NOMO-1 (cell line): ENCODE measurements around the gene FAM227B.

ENCODE experiments used
- DNase-seq, 2 experiments: peaks; one replicate each; lab custom pipeline; 2025; ENCODE audit not compliant: unreplicated experiment in 2 of 2; lab: John Stamatoyannopoulos, UW

The FAM227B gene

DNA sequence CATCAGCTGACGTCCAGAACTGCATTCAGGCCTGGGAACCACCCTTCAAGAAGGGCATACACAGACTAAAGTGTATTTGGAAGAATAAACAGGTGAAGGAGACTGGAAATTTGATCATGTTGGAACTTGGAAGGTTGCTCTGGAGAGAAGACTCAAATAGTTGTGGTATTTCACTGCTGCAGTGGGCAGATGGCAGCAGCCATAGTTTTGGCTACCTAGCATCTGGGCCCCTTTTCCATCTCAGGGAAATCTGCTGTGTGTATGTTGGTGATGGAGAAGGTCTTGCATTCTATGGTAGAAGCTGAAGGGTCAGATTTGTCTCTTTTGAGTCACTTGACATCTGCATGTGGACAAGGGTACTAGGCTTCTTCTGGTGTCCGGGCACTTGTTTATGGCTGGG lies 311.9 kb downstream of the FAM227B start:
- no peak for DNase-seq

- DNase-seq, result no peak
Observed at GRCh38 chr15:49306551-49306950, 314.1 kb downstream of the FAM227B start.

GRCh38 chr15:49303003-49303402 lies 317.6 kb downstream of the FAM227B start:
- DNase-seq, result no peak

- no peak for DNase-seq
Observed at GRCh38 chr15:49301562-49301961, 319.1 kb downstream of the FAM227B start.

DNA sequence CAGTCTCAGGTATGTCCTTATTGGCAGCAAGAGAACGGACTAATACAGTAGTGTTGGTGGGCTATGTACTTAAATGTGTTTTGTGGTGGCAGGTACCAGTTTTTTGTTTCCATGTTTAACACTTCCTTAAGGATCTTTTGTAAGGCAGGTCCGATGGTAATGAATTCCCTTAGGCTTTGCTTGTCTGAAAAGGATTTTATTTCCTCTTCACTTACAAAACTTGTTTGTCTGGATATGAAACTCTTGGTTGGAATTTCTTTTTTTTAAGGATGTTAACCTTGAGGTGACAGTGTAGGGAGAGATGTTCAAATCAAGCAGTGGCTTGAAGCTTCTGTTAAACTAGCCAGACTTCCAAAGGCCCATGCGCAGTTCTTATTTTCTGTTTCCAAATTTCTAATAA lies 319.8 kb downstream of the FAM227B start:
- no peak for DNase-seq

DNA sequence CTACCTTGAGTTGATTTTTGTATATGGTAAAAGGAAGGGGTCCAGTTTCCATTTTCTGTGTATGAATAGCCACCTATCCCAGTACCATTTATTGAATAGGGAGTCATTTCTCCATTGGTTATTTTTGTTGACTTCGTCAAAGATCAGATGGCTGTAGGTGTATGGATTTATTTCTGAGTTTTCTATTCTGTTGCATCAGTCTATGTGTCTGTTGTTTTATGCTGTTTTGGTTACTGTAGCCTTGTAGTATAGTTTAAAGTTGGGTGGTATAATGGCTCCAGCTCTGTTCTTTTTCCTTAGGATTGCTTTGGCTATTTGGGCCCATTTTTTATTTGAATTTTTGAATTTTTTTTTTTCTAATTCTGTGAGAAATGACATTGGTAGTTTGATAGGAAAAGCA lies 323.0 kb downstream of the FAM227B start:
- DNase-seq, result no peak

GRCh38 chr15:49296258-49296657 lies 324.4 kb downstream of the FAM227B start:
- no peak for DNase-seq

DNA sequence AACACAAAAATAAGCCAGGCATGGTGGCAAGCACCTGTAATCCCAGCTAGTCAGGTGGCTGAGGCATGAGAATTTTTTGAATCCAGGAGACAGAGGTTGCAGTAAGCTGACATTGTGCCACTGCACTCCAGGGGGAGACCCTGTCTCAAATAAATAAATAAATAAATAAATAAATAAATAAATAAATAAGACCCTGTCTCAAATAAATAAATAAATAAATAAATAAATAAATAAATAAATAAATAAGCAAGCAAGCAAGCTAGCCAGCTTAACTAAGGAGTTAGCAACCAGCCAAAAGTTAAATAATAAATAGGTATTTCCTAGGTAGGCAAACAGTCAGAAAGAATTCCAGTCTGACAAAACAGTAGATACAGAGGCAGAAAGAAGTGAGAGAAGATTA lies 326.7 kb downstream of the FAM227B start:
- DNase-seq, result no peak

GRCh38 chr15:49290191-49290590 lies 330.4 kb downstream of the FAM227B start:
- DNase-seq, result no peak

DNA sequence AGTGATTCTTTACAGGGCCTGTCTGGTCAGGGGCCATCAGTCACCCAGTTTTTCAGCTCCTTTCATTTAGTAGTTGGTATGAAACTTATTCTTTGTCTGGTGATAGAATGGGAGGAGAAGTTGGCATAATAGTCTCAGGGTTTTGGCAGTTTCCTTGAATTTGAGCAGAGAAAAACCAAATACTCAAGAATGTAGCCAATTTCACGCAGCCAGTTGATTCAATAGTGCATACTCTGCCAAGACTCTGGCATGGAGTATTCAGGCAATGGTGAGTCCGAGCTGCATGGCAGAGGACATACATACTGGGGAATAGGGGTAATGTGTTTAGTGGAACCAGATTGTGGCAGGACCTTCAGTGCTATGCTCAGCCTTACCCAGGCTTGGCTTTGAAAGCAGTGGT lies 332.2 kb downstream of the FAM227B start:
- DNase-seq, result no peak

DNA sequence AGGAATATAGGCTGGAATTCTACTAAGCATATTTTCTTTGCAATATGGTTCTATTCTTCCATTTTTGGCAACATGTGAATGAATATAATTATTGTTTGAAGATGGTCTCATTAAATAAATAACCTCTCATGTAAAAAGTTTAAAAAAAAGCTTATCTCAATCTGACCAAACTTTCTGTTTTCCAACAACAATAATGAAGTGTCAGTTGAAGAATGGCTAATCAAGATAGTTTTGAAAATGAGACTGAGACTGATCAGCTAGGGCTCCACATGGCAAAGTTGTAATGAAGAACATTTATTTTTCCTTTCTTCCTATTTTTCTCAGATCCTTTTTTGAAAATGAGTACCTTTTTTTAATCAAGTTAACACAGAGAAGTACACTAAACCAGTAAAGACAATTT lies 333.1 kb downstream of the FAM227B start:
- DNase-seq, result no peak

GRCh38 chr15:49286649-49287404 lies 333.8 kb downstream of the FAM227B start:
- DNase-seq, result no peak

- no peak for DNase-seq
Observed at GRCh38 chr15:49282366-49282765, 338.3 kb downstream of the FAM227B start.

DNA sequence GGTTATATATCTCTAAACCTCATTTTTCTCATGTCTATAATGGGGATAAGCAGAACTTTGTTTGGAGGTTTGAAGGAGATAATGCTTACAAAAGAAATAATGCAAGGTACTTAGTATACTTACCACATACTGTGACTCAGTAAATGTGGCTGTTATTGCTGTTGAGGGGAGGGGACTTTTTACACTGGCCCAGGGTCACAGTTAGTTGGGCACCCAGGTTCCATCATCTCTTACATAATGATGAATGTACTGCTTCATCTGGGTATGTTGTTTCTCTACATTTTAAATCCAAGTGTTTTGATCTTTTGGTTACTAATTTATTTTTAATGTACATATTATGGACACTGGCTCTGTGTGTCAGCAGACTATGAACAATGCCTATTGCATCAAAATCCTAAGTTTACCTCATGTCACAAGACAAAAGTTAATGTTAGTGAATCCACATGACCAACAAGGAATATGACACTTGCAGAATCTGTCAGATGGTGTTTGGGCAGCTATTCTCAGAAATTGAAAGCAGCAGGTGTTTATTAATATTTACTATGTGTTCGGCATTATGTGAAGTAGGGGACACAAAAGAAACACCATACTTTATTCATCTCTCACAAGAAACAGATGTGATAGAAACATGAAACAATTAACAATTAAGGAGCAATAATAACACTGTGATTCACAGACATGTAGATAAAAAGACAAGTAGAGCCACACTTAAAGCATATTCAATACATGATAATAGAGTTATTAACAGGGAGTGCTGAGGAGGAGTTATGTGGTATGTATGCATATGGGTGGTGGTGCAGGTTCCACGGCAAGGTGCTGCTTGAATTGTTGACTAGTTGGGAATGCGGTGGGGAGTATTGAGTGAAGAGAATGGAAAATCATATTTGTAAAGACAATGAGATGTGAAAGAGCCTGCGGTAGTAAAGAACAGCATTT lies 340.8 kb downstream of the FAM227B start:
- no peak for DNase-seq

DNA sequence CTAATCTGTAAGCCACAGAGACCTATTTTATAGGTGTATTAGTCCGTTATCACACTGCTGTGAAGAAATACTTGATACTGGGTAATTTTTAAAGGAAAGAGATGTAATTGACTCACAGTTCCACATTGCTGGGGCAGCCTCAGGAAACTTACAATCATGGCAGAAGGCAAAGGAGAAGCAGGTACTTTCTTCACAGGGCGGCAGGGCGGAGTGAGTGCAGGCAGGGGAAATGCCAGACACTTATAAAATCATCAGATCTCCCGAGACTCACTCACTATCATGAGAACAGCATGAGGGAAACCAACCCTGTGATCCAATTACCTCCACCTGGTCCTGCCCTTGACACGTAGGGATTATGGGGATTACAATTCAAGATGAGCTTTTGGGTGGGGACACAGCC lies 341.9 kb downstream of the FAM227B start:
- no peak for DNase-seq
